ENCODE results near the gene AQP2. TPM values are rescaled to one million over a fixed set of nuclear protein-coding genes. Genes with fewer than 3 reads are reported as not detected.

AQP2 gene
- total RNA-seq, 1 donor from 2014 or later, result not detected

DNA sequence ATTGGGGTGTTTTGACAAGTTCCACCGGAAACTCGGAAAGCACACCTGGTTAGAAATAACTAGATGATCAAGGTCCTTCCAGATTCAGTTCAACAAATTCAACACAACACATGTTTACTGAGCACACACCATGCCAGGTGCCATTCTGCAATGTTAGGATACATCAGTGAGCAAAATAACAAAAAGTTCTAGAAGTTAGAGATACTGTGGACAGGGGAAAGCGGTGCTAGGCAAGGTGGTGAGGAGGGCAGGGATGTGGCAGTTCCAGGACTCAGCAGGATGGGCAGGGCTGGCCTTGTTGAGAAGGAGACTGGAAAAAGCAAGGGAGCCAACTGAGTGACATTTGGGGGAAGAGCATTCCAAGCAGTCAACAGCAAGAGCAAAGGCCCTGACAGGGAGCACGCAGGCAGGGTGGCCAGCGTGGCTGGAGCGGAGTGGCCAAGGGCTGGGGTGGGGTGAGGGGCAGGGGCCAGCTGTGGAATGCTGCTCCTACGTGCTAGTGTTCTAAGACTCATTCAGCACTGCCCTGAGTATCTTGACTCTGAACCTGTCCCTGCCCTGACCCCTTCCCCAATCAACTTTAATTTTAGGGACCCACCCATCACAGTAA lies 27.4 kb upstream of the AQP2 start:
- Histone ChIP-seq H3K9ac (no peak overlapping the region), H3K36me3 (no peaks in the 10 kb centered on the region), H3K4me1 (no peaks in the 10 kb centered on the region), H3K9me3 (ENCODE audit: low read depth) (no peaks in the 10 kb centered on the region), H3F3A (ENCODE audit: low read depth) (no peaks in the 10 kb centered on the region), H3K27ac (no peak overlapping the region), H3K4me3 (no peak overlapping the region), H3K4me2 (no peak overlapping the region), H2AFZ (replicated peaks) (no peak overlapping the region), H3K79me2 (ENCODE audit: low read depth) (no peaks in the 10 kb centered on the region), H4K20me1 (ENCODE audit: low read depth) (no peaks in the 10 kb centered on the region), H3K27me3 (no peaks in the 10 kb centered on the region)
- Mint-ChIP-seq H3K9me3 (no peaks in the 10 kb centered on the region), H3K4me3 (no peak overlapping the region), H3K4me1 (peaks cover 15% of the 10 kb centered on the region), H3K27ac (no peak overlapping the region), H3K27me3 (ENCODE audit: insufficient read depth, low read depth) (peaks cover 13% of the 10 kb centered on the region), H3K36me3 (no peaks in the 10 kb centered on the region)
- no peak for DNase-seq (ENCODE audit: low spot score)
- TF ChIP-seq EZH2 (IDR thresholded peaks at IDR 0.05), result no peak

GRCh38 chr12:49923880-49924556 lies 26.5 kb upstream of the AQP2 start:
- Histone ChIP-seq H3K79me2 (ENCODE audit: low read depth) (no peaks in the 10 kb centered on the region), H2AFZ (replicated peaks) (no peak overlapping the region), H3K27ac (no peak overlapping the region), H3K9me3 (ENCODE audit: low read depth) (no peaks in the 10 kb centered on the region), H3K27me3 (no peaks in the 10 kb centered on the region), H4K20me1 (ENCODE audit: low read depth) (no peaks in the 10 kb centered on the region), H3K4me3 (no peak overlapping the region), H3K4me2 (no peak overlapping the region), H3K9ac (no peak overlapping the region), H3F3A (ENCODE audit: low read depth) (no peaks in the 10 kb centered on the region), H3K4me1 (no peaks in the 10 kb centered on the region), H3K36me3 (no peaks in the 10 kb centered on the region)
- peaks cover 17% of the 10 kb centered on the region for H3K27me3 Mint-ChIP-seq (ENCODE audit: insufficient read depth, low read depth)
- peaks cover 15% of the 10 kb centered on the region for H3K4me1 Mint-ChIP-seq
- no peaks in the 10 kb centered on the region for H3K36me3 Mint-ChIP-seq
- H3K4me3 Mint-ChIP-seq, result no peak overlapping the region
- H3K27ac Mint-ChIP-seq, result no peak overlapping the region
- no peaks in the 10 kb centered on the region for H3K9me3 Mint-ChIP-seq
- no peak for DNase-seq (ENCODE audit: low spot score)
- TF ChIP-seq CTCF (IDR thresholded peaks at IDR 0.05), result no peak

DNA sequence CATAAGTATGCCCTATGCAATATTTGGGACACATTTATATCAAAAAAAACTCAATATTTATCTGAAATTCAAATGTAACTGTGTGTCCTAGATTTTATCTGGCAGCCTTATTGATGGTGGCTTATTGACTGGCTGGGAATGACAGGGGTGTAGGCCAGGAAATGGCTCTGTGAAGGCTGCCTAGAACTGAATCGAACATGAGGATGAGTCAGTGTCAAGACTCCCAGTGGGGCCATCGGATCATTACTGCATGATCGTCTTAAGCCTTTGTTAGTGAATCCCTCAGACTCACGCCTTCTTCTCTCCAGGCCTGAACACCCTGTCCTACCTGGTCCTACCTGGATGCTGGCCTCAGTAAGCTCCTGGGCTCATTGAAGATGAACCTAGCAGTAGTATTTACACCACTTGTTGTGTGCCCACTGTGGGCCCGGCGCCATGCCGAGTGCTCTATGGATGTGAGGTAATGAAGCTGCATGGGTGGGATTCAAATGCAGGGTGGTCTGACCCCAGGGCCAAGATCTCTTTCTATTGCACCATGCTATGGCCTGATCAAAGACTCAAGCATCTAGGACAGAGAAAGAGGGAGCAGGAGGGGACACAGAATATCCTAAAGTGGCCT lies 25.8 kb upstream of the AQP2 start:
- Histone ChIP-seq H3F3A (ENCODE audit: low read depth) (no peaks in the 10 kb centered on the region), H3K4me2 (no peak overlapping the region), H3K4me3 (no peak overlapping the region), H3K9me3 (ENCODE audit: low read depth) (no peaks in the 10 kb centered on the region), H3K9ac (no peak overlapping the region), H3K4me1 (no peaks in the 10 kb centered on the region), H3K27ac (no peak overlapping the region), H2AFZ (replicated peaks) (no peak overlapping the region), H4K20me1 (ENCODE audit: low read depth) (no peaks in the 10 kb centered on the region), H3K27me3 (no peaks in the 10 kb centered on the region), H3K36me3 (no peaks in the 10 kb centered on the region), H3K79me2 (ENCODE audit: low read depth) (no peaks in the 10 kb centered on the region)
- Mint-ChIP-seq H3K9me3 (no peaks in the 10 kb centered on the region), H3K27ac (no peak overlapping the region), H3K27me3 (ENCODE audit: insufficient read depth, low read depth) (peaks cover 14% of the 10 kb centered on the region), H3K4me3 (no peak overlapping the region), H3K4me1 (peaks cover 13% of the 10 kb centered on the region), H3K36me3 (no peaks in the 10 kb centered on the region)
- no peak for DNase-seq (ENCODE audit: low spot score)
- TF ChIP-seq EZH2 (IDR thresholded peaks at IDR 0.05) (no peak), CTCF (IDR thresholded peaks at IDR 0.05) (no peak), EZH2phosphoT487 (IDR thresholded peaks at IDR 0.05) (no peak)
